Testis (tissue), 3 donors: Measurements from ENCODE around the gene STRN3. TPM values are rescaled to one million over a fixed set of nuclear protein-coding genes. Genes with fewer than 3 reads are reported as not detected.
"Not testable (repeated sequence)": the region's sequence is repeated elsewhere in the genome, so short reads cannot be mapped to it uniquely, and the experiment has no call there.

Experiments
- DNase-seq: peaks from one replicate; pipeline ENCODE4 v3.0.0-alpha.2; 2019
- H3K27ac ChIP-seq, 2 donors: fragments of 200-600 bp; sonication (generic); one replicate each; pipeline ENCODE4 v1.5.1; 2019
- H3K27me3 ChIP-seq: fragments of 200-600 bp; sonication (generic); one replicate; pipeline ENCODE4 v1.5.1; 2019
- H3K36me3 ChIP-seq: fragments of 200-600 bp; sonication (generic); one replicate; pipeline ENCODE4 v1.5.1; 2017; ENCODE audit warnings: low read depth; ENCODE audit errors: missing control alignments
- H3K4me1 ChIP-seq: fragments of 200-600 bp; sonication (generic); one replicate; pipeline ENCODE4 v1.5.1; 2019
- H3K4me3 ChIP-seq, 2 donors: fragments of 200-600 bp; sonication (generic); one replicate each; pipeline ENCODE4 v1.5.1; 2017 to 2019
- H3K9me3 ChIP-seq: fragments of 200-600 bp; sonication (generic); one replicate; pipeline ENCODE4 v1.5.1; 2017
- POLR2A ChIP-seq: fragments of 450-650 bp; IDR thresholded peaks from one replicate; pipeline ENCODE4 v1.6.1; 2017; ENCODE audit warnings: antibody characterized with exemption, mild to moderate bottlenecking, moderate library complexity
- WGBS, 2 donors: methylation state at CpG; one replicate each; pipeline ENCODE4 v1.1.5; 2018; 5-methylcytosine and 5-hydroxymethylcytosine counted together
- intact Hi-C: fragments of 100-400 bp; cut with DNase I; formaldehyde crosslinking; loops from one replicate; pipeline ENCODE4 v1.15.1; 2023; ENCODE audit warnings: low total_unique reads
- polyA plus RNA-seq: library from polyadenylated mRNA; stranded (reverse); fragments of 350-450 nt; fragmentation: Illumina TruSeq; extraction: RNeasy Lipid Tissue Mini Kit (QIAGEN cat#74804); gene quantifications from one replicate; pipeline ENCODE4 v1.2.3, GENCODE V29; 2014; ENCODE audit warnings: low read depth, low replicate concordance; ENCODE audit not compliant: insufficient read depth
- total RNA-seq, 2 donors: library from RNA; depleted of rRNA; stranded (reverse); fragments of >200 nt; gene quantifications; one replicate each; pipeline ENCODE4 v1.2.3, GENCODE V29; 2016
- TF ChIP-seq, protein P1 (sequence below), 3 experiments: fragments of 450-650 bp in 2 of 3; fragments of 200-600 bp in 1 of 3; sonication (generic) in 1 of 3; IDR thresholded peaks; one replicate each; pipeline ENCODE4 v1.5.1; 2016 to 2019; ENCODE audit warnings: antibody characterized with exemption in 3 of 3, mild to moderate bottlenecking in 2 of 3, moderate library complexity in 1 of 3

STRN3 gene
- total and polyA plus RNA-seq, 3 donors from 2014 or later = 35.1 to 65.2 (median 60.1) TPM

DNA sequence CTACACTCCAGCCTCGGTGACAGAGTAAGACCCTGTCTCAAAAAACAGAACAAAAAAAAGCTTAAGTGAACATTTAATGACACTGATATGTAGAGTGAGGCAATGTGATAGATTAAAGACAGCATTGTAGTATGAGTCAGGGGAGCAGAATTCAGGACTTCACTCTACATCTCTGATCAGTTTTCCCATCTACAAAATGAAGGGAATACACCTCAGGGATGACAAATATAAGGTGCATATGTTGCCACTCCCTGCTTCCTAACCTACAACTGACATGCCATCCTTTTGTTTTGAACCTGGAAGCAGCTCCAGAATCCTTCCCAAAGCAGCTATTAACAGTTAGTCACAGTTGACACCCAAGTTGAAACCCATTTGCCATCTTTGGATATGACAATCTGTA is 30.9 kb upstream of the STRN3 start:
- peaks cover 5% of the 10 kb centered on the region for H3K4me1 ChIP-seq
- DNase-seq = no peak
- H3K27me3 ChIP-seq = no peaks in the 10 kb centered on the region
- no peak overlapping the region for H3K27ac ChIP-seq
- whole genome bisulfite sequencing, 2 donors = 91 to 100% methylated on average over 1 of the region's 1 CpG
- no peak overlapping the region for H3K4me3 ChIP-seq
- TF ChIP-seq POLR2A = no peak
- TF ChIP-seq, protein P1, sequence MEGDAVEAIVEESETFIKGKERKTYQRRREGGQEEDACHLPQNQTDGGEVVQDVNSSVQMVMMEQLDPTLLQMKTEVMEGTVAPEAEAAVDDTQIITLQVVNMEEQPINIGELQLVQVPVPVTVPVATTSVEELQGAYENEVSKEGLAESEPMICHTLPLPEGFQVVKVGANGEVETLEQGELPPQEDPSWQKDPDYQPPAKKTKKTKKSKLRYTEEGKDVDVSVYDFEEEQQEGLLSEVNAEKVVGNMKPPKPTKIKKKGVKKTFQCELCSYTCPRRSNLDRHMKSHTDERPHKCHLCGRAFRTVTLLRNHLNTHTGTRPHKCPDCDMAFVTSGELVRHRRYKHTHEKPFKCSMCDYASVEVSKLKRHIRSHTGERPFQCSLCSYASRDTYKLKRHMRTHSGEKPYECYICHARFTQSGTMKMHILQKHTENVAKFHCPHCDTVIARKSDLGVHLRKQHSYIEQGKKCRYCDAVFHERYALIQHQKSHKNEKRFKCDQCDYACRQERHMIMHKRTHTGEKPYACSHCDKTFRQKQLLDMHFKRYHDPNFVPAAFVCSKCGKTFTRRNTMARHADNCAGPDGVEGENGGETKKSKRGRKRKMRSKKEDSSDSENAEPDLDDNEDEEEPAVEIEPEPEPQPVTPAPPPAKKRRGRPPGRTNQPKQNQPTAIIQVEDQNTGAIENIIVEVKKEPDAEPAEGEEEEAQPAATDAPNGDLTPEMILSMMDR (IDR thresholded peaks at IDR 0.05) = no peak
- no peaks in the 10 kb centered on the region for H3K9me3 ChIP-seq
- intact Hi-C loops = no loop called here
- no peaks in the 10 kb centered on the region for H3K36me3 ChIP-seq

DNA sequence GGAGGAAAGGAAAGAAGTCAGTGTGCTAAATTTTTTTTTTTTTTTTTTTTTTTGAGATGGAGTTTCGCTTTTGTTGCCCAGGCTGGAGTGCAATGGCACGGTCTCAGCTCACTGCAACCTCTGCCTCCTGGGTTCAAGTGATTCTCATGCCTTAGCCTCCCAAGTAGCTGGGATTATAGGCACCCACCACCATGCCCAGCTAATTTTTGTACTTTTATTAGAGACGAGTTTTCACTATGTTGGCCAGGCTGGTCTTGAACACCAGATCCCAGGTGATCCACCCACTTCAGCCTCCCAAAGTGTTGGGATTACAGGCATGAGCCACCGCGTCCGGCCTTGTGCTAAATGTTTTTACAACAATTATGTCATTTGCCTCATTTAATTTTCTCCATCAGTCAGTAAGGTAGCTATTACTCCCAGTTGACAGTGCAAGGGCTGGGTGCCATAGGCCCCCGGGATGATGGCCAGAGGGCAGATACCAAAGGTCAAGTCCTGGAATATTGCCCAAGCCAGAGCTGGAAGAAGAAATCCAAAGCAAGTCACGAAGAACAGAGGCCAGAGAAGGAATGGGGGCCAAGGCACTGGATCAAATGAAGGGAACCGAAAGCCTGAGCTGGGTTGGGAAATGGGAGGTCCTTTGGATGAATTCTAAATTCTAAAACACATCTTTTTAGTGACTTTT is 26.9 kb upstream of the STRN3 start:
- H3K4me3 ChIP-seq, H3K27ac ChIP-seq, H3K4me1 ChIP-seq, H3K9me3 ChIP-seq, intact Hi-C loops, H3K36me3 ChIP-seq, H3K27me3 ChIP-seq: not testable (repeated sequence)
- peak; percentile 53 for DNase-seq
- 61 to 65% methylated on average over 9 of the region's 9 CpGs for WGBS, 2 donors

DNA sequence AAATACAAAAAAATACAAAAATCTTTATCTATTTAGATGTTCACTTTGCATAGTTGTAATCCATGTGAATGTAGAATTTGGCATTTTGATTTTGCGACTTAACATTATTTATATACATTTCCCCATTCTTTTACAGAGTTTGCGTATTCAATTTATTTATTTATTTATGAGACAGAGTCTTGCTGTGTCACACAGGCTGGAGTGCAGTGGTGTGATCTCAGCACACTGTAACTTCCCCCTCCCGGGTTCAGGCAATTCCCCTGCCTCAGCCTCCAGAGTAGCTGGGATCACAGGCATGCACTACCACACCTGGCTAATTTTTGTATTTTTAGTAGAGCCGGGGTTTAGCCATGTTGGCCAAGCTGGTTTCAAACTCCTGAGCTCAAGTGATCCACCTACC is 25.3 kb upstream of the STRN3 start:
- intact Hi-C loops = no loop called here
- Histone ChIP-seq H3K4me3 (no peak overlapping the region), H3K9me3 (no peaks in the 10 kb centered on the region), H3K27me3 (no peaks in the 10 kb centered on the region), H3K36me3 (no peaks in the 10 kb centered on the region), H3K27ac (no peak overlapping the region), H3K4me1 (no peaks in the 10 kb centered on the region)
- 65 to 73% methylated on average over 4 of the region's 4 CpGs for WGBS, 2 donors
- no peak for TF ChIP-seq POLR2A
- TF ChIP-seq, protein P1 (IDR thresholded peaks at IDR 0.05) = no peak
- no peak for DNase-seq

DNA sequence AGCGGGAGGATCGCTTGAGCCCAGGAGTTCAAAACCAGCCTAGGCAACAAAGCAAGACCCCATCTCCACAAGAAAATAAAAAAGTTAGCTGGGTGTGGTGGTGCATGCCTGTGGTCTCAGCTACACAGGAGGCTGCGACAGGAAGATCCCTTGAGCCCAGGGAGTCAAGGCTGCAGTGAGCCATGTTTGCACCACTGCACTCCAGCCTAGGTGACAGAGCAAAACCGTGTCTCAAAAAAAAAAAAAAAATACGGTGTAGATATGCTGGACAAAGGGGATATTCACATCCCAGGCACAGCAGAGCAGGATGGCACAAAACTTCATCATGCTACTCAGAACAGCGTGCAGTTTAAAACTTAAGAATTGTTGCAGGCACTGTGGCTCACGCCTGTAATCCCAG is 24.8 kb upstream of the STRN3 start:
- no peak for TF ChIP-seq POLR2A
- TF ChIP-seq, protein P1 (IDR thresholded peaks at IDR 0.05) = no peak
- intact Hi-C loops = no loop called here
- Histone ChIP-seq H3K9me3 (no peaks in the 10 kb centered on the region), H3K27ac (no peak overlapping the region), H3K4me1 (no peaks in the 10 kb centered on the region), H3K27me3 (no peaks in the 10 kb centered on the region), H3K4me3 (no peak overlapping the region), H3K36me3 (no peaks in the 10 kb centered on the region)
- DNase-seq = no peak
- 82 to 87% methylated on average over 7 of the region's 7 CpGs for WGBS, 2 donors

DNA sequence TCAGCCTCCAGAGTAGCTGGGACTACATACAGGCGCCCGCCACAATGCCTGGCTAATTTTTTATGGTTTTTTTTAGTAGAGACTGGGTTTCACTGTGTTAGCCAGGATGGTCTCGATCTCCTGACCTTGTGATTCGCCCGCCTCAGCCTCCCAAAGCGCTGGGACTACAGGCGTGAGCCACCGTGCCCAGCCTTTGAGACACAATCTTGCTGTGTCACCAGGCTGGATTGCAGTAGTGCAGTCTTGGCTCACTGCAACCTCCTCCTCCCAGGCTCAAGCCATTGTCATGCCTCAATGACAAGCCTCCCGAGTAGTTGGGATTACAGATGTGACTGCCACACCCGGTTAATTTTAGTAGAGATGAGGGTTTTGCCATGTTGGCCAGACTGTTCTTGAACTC is 21.3 kb upstream of the STRN3 start:
- Histone ChIP-seq H3K36me3 (no peaks in the 10 kb centered on the region), H3K4me1 (no peaks in the 10 kb centered on the region), H3K4me3 (no peak overlapping the region), H3K9me3 (no peaks in the 10 kb centered on the region), H3K27me3 (no peaks in the 10 kb centered on the region), H3K27ac (no peak overlapping the region)
- DNase-seq = no peak
- TF ChIP-seq, protein P1 (IDR thresholded peaks at IDR 0.05) = no peak
- no peak for TF ChIP-seq POLR2A
- WGBS, 2 donors = 99 to 100% methylated on average over 10 of the region's 10 CpGs
- intact Hi-C loops = no loop called here
